Panc1 (cell line): Measurements from ENCODE around the gene IGSF22. TPM values are rescaled to one million over a fixed set of nuclear protein-coding genes. Genes with fewer than 3 reads are reported as not detected.

Experiments
- ATAC-seq: fragments of 200-7000 bp; cut with Tn5 transposase; 2 replicates; pipeline ENCODE4 v1.9.1; 2020; ENCODE audit warnings: mild to moderate bottlenecking, moderate library complexity
- BruUV-seq: library from RNA; stranded (reverse); fragments of 400-500 nt; replicated peaks from 2 replicates; lab custom pipeline; 2021; lab: Mats Ljungman, UMichigan
- CTCF ChIA-PET: fragments of 300-600 bp; sonication (Branson Sonifier 250); formaldehyde crosslinking; loops from one replicate; lab custom pipeline; 2022; ENCODE audit warnings: antibody characterized with exemption; lab: Charles Lee
- POLR2A ChIA-PET: fragments of 300-600 bp; sonication (Branson Sonifier 250); formaldehyde crosslinking; loops from one replicate; lab custom pipeline; 2022; ENCODE audit warnings: antibody characterized with exemption; lab: Charles Lee
- DNase-seq: peaks from one replicate; pipeline ENCODE4 v3.0.0-alpha.2; 2010; ENCODE audit warnings: low read depth, low spot score
- H3K27ac ChIP-seq: 2 replicates; pipeline ENCODE4 v1.5.1; 2011; ENCODE audit warnings: mild to moderate bottlenecking, low read length, inconsistent platforms
- H3K27me3 ChIP-seq: fragments of 200-500 bp; sonication (Bioruptor generic); 2 replicates; pipeline ENCODE4 v1.6.0; 2014; ENCODE audit warnings: low read length, inconsistent platforms; ENCODE audit not compliant: control insufficient read depth, insufficient read depth
- H3K36me3 ChIP-seq: fragments of 200-500 bp; sonication (Bioruptor generic); 2 replicates; pipeline ENCODE4 v1.5.1; 2014; ENCODE audit warnings: inconsistent platforms, mild to moderate bottlenecking, low read length, moderate library complexity; ENCODE audit not compliant: control insufficient read depth, insufficient read depth
- H3K4me1 ChIP-seq: 2 replicates; pipeline ENCODE4 v1.5.1; 2011; ENCODE audit warnings: inconsistent platforms, mild to moderate bottlenecking, low read length, moderate library complexity; ENCODE audit not compliant: control insufficient read depth, insufficient read depth
- H3K4me3 ChIP-seq, 2 experiments: 2 replicates each; pipeline ENCODE4 v1.5.1; 2011 to 2012; ENCODE audit warnings: low read depth in 2 of 2, low read length in 2 of 2, mild to moderate bottlenecking in 2 of 2, inconsistent platforms in 1 of 2, moderate library complexity in 1 of 2
- H3K9me3 ChIP-seq: fragments of 200-500 bp; sonication (Bioruptor generic); 2 replicates; pipeline ENCODE4 v1.5.1; 2014; ENCODE audit warnings: low read depth, mild to moderate bottlenecking, inconsistent platforms, low read length, moderate library complexity; ENCODE audit not compliant: control insufficient read depth, insufficient read depth
- POLR2AphosphoS5 ChIP-seq: IDR thresholded peaks from 2 replicates; pipeline ENCODE4 v1.6.1; 2012; ENCODE audit warnings: mild to moderate bottlenecking, low read depth, low read length, moderate library complexity
- SIN3A ChIP-seq: IDR thresholded peaks from 2 replicates; pipeline ENCODE4 v1.6.1; 2012; ENCODE audit warnings: low read depth, mild to moderate bottlenecking, low read length, moderate library complexity, borderline replicate concordance; ENCODE audit not compliant: insufficient read depth
- TCF7L2 ChIP-seq: IDR thresholded peaks from 2 replicates; pipeline ENCODE4 v1.6.1; 2011; ENCODE audit warnings: mild to moderate bottlenecking, low read depth, low read length, inconsistent platforms
- in situ Hi-C: cut with HindIII; loops from 2 replicates; pipeline ENCODE4 v1.10.0; 2016; ENCODE audit warnings: low sequenced_read_pairs, low pct_unique_long_range_greater_than_20kb
- intact Hi-C: fragments of 100-400 bp; cut with micrococcal nuclease; formaldehyde crosslinking; loops from one replicate; pipeline ENCODE4 v1.10.0; 2022; ENCODE audit not compliant: unreplicated experiment
- total RNA-seq: library from RNA; stranded (reverse); gene quantifications from one replicate; pipeline ENCODE4 v1.2.1, GENCODE V29; 2021; ENCODE audit not compliant: unreplicated experiment
- TF ChIP-seq, protein P1 (sequence below): fragments of 450-650 bp; IDR thresholded peaks from 2 replicates; pipeline ENCODE4 v1.5.1; 2017; ENCODE audit warnings: mild to moderate bottlenecking
- TF ChIP-seq, protein P2 (sequence below), 2 experiments: IDR thresholded peaks; 2 replicates each; pipeline ENCODE4 v1.6.1; 2011 to 2012; ENCODE audit warnings: low read depth in 2 of 2, control low read depth in 1 of 2, low read length in 1 of 2, mild to moderate bottlenecking in 1 of 2, moderate library complexity in 1 of 2; ENCODE audit not compliant: insufficient read depth in 1 of 2

The IGSF22 gene
- total RNA-seq, 1 experiment from 2014 or later: not detected

DNA sequence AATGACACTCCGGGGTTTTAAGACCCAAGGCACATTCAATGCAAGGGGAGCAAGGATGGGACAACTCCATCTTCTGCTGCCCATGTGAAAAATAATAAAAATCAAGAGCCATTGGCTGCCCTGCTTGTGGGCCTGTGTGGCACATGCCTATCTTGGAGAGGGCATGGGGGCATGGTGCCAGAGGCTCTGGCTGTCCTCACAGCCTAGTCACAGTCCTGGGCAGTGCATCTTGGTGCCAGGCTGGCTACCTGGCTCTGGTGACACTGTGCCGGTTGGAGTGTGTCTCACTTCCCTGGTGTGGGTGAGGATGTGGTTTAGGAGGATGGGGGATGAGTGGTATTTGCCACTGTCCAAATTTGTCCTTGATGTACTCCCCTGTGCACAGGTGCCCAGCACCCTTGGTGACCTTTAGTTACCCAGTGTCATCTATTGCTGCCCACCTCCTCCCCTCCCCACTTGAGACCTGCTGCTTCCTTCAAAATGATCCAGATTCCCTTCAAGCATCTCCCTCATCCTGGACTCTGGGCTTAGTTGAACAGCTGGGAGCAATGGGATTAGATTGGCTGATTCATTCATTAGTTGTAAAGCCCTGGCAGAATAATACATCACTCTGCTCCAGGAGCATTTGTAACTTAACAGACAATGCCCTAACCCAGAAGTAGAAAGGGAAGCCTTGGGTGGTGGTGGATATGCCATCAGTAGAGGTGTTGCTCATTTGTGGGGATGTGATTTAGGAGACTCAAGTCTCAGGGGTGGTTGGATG lies 22.8 kb downstream of the IGSF22 start:
- CTCF ChIA-PET: interaction anchor here (0.7 kb wide), 1 partner anchor 91 kb away, joined by 3 read pairs; no protein-coding TSS in a partner anchor
- POLR2A ChIA-PET: no interaction called here
- no peaks in the 10 kb centered on the region for H3K9me3 ChIP-seq

DNA sequence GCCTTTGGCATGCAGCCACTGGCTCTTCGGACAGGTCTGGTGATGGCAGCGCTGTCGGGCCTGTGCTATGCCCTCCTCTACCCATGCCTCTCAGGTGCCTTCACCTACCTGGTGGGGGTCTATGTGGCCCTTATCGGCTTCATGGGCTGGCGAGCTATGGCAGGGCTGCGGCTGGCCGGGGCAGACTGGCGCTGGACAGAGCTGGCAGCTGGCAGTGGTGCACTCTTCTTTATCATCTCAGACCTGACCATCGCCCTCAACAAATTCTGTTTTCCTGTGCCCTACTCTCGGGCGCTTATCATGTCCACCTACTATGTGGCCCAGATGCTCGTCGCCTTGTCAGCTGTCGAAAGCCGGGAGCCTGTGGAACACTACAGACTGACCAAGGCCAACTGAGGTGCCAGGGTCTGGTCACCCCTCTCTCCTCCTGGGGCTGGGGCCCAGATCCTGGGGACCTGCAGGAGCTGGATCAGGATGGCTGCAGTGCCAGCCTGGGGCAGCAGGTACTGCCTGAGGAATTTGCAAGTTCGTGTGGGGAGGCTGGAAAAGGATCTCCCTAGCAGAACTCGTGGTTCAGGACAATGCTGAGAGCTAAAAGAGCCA lies 24.3 kb downstream of the IGSF22 start:
- H3K36me3 ChIP-seq: no peaks in the 10 kb centered on the region
- H3K4me1 ChIP-seq: no peaks in the 10 kb centered on the region; the same call in 1 of the 2 replicates
- CTCF ChIA-PET: no interaction called here
- no peaks in the 10 kb centered on the region for H3K9me3 ChIP-seq
- intact Hi-C loops: no loop called here
- H3K27me3 ChIP-seq: peaks cover 10% of the 10 kb centered on the region
- POLR2A ChIA-PET: interaction anchor here (0.5 kb wide), 1 partner anchor 277 kb away, joined by 3 read pairs; no protein-coding TSS in a partner anchor
- TF ChIP-seq POLR2AphosphoS5 (no peak), SIN3A (no peak), TCF7L2 (no peak)
- TF ChIP-seq, protein P1, sequence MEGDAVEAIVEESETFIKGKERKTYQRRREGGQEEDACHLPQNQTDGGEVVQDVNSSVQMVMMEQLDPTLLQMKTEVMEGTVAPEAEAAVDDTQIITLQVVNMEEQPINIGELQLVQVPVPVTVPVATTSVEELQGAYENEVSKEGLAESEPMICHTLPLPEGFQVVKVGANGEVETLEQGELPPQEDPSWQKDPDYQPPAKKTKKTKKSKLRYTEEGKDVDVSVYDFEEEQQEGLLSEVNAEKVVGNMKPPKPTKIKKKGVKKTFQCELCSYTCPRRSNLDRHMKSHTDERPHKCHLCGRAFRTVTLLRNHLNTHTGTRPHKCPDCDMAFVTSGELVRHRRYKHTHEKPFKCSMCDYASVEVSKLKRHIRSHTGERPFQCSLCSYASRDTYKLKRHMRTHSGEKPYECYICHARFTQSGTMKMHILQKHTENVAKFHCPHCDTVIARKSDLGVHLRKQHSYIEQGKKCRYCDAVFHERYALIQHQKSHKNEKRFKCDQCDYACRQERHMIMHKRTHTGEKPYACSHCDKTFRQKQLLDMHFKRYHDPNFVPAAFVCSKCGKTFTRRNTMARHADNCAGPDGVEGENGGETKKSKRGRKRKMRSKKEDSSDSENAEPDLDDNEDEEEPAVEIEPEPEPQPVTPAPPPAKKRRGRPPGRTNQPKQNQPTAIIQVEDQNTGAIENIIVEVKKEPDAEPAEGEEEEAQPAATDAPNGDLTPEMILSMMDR: no peak
- TF ChIP-seq, protein P2, sequence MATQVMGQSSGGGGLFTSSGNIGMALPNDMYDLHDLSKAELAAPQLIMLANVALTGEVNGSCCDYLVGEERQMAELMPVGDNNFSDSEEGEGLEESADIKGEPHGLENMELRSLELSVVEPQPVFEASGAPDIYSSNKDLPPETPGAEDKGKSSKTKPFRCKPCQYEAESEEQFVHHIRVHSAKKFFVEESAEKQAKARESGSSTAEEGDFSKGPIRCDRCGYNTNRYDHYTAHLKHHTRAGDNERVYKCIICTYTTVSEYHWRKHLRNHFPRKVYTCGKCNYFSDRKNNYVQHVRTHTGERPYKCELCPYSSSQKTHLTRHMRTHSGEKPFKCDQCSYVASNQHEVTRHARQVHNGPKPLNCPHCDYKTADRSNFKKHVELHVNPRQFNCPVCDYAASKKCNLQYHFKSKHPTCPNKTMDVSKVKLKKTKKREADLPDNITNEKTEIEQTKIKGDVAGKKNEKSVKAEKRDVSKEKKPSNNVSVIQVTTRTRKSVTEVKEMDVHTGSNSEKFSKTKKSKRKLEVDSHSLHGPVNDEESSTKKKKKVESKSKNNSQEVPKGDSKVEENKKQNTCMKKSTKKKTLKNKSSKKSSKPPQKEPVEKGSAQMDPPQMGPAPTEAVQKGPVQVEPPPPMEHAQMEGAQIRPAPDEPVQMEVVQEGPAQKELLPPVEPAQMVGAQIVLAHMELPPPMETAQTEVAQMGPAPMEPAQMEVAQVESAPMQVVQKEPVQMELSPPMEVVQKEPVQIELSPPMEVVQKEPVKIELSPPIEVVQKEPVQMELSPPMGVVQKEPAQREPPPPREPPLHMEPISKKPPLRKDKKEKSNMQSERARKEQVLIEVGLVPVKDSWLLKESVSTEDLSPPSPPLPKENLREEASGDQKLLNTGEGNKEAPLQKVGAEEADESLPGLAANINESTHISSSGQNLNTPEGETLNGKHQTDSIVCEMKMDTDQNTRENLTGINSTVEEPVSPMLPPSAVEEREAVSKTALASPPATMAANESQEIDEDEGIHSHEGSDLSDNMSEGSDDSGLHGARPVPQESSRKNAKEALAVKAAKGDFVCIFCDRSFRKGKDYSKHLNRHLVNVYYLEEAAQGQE (IDR thresholded peaks at IDR 0.05; ENCODE audit: insufficient read depth in 1 of 2, low read depth in 2 of 2, low read length in 1 of 2): no peak
- H3K27ac ChIP-seq: no peak overlapping the region
- DNase-seq (no peak), ATAC-seq (no peak)
- in situ Hi-C loops: no loop called here
- no peak overlapping the region for H3K4me3 ChIP-seq
- BruUV-seq: no TSS peak

More for the DNA sequence above, 22.8 kb downstream of the IGSF22 start:
- ATAC-seq (no peak), DNase-seq (no peak)
- in situ Hi-C loops (no loop called here), intact Hi-C loops (no loop called here)
- no peak overlapping the region for H3K4me3 ChIP-seq
- TF ChIP-seq TCF7L2: no peak
- TF ChIP-seq POLR2AphosphoS5: no peak
- TF ChIP-seq, protein P2 (IDR thresholded peaks at IDR 0.05; ENCODE audit: insufficient read depth in 1 of 2, low read depth in 2 of 2, low read length in 1 of 2): no peak
- TF ChIP-seq SIN3A: no peak
- H3K27ac ChIP-seq: no peak overlapping the region
- peaks cover 8% of the 10 kb centered on the region for H3K27me3 ChIP-seq
- no peaks in the 10 kb centered on the region for H3K36me3 ChIP-seq
- no TSS peak for BruUV-seq
- no peaks in the 10 kb centered on the region; the same call in 1 of the 2 replicates for H3K4me1 ChIP-seq
